IPS-20b (cell line): Measurements from ENCODE around the gene ACTN4.
A peak's percentile ranks its signal among the peaks of the same experiment; 100 is the strongest.
"Not testable (repeated sequence)": the region's sequence is repeated elsewhere in the genome, so short reads cannot be mapped to it uniquely, and the experiment has no call there.

Experiments used
- H3K27ac ChIP-seq: one replicate; pipeline ENCODE4 v1.5.1; 2013; ENCODE audit warnings: low read length
- H3K27me3 ChIP-seq: 2 replicates; pipeline ENCODE4 v1.6.1; 2013; ENCODE audit warnings: mild to moderate bottlenecking, low read length, inconsistent platforms; ENCODE audit not compliant: insufficient read depth
- H3K36me3 ChIP-seq: 2 replicates; pipeline ENCODE4 v1.6.1; 2013; ENCODE audit warnings: low read depth, mild to moderate bottlenecking, inconsistent platforms, low read length, moderate library complexity; ENCODE audit not compliant: insufficient read depth
- H3K4me1 ChIP-seq: 2 replicates; pipeline ENCODE4 v1.6.1; 2013; ENCODE audit warnings: mild to moderate bottlenecking, control low read depth, inconsistent platforms, low read length, moderate library complexity; ENCODE audit not compliant: insufficient read depth
- H3K4me3 ChIP-seq: 2 replicates; pipeline ENCODE4 v1.5.1; 2013; ENCODE audit warnings: mild to moderate bottlenecking, low read length, inconsistent platforms
- H3K9ac ChIP-seq: 2 replicates; pipeline ENCODE4 v1.6.1; 2013; ENCODE audit warnings: low read depth, mild to moderate bottlenecking, inconsistent platforms, low read length, moderate library complexity
- H3K9me3 ChIP-seq: 2 replicates; pipeline ENCODE4 v1.6.1; 2013; ENCODE audit warnings: mild to moderate bottlenecking, low read depth, low read length, inconsistent platforms; ENCODE audit not compliant: insufficient read depth

The ACTN4 gene

GRCh38 chr19:38763795-38764220, 116.4 kb downstream of the ACTN4 start:
- no peaks in the 10 kb centered on the region for H3K9me3 ChIP-seq
- no peak overlapping the region for H3K9ac ChIP-seq
- no peaks in the 10 kb centered on the region for H3K36me3 ChIP-seq
- H3K27ac ChIP-seq, result no peak overlapping the region
- H3K27me3 ChIP-seq, result no peaks in the 10 kb centered on the region
- H3K4me1 ChIP-seq, result no peaks in the 10 kb centered on the region
- H3K4me3 ChIP-seq, result no peak overlapping the region

- Histone ChIP-seq H3K9ac (no peak overlapping the region), H3K9me3 (no peaks in the 10 kb centered on the region), H3K4me1 (no peaks in the 10 kb centered on the region), H3K27ac (no peak overlapping the region), H3K4me3 (no peak overlapping the region), H3K27me3 (peaks cover 5% of the 10 kb centered on the region; the same call in 1 of the 2 replicates), H3K36me3 (no peaks in the 10 kb centered on the region)
These were observed 117.8 kb downstream of the ACTN4 start for GRCh38 chr19:38765214-38765613.

DNA sequence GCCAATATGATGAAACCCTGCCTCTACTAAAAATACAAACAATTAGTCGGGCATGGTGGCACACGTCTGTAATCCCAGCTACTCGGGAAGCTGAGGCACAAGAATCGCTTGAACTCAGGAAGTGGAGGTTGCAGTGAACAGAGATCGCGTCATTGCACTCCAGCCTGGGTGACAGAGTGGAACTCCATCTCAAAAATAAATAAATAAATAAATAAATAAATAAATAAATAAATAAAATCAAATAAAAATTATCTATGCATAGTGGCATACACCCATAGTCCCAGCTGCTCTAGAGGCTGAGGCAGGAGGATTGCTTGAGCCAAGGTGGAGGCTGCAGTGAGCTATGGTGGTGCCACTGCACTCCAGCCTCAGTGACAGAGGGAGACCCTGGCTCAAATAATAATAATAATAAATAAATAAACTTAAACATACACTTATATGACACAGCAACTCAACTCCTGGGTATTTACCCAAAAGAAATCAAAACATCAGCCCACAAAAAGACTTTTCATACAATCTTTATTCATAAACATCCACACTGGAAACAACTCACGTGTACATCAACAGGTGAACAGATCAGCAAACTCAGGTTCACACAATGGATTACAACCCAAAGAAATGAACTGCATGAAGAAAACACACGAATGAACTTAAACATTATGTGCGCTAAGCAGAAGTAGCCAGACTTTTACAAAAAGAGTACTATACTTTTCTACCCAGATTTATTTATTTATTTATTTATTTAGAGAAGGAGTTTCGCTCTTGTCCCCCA, 119.0 kb downstream of the ACTN4 start:
- Histone ChIP-seq H3K4me3 (no peak overlapping the region), H3K9me3 (no peaks in the 10 kb centered on the region), H3K27ac (no peak overlapping the region), H3K27me3 (peaks cover 5% of the 10 kb centered on the region; the same call in 1 of the 2 replicates), H3K4me1 (no peaks in the 10 kb centered on the region), H3K9ac (no peak overlapping the region), H3K36me3 (no peaks in the 10 kb centered on the region)

- peak overlapping the region; percentile 30; the same call in 1 of the 2 replicates for H3K4me3 ChIP-seq
- H3K27ac ChIP-seq, result no peak overlapping the region
These were observed 122.3 kb downstream of the ACTN4 start for GRCh38 chr19:38769635-38770211.

GRCh38 chr19:38770228-38770948, 122.9 kb downstream of the ACTN4 start:
- H3K36me3 ChIP-seq, H3K4me1 ChIP-seq, H3K9me3 ChIP-seq, H3K27me3 ChIP-seq, H3K27ac ChIP-seq, H3K9ac ChIP-seq: not testable (repeated sequence)
- H3K4me3 ChIP-seq, result peak overlapping the region; percentile 30; the same call in 1 of the 2 replicates

More at GRCh38 chr19:38769635-38770211, 122.3 kb downstream of the ACTN4 start:
- Histone ChIP-seq H3K27me3 (peaks cover 5% of the 10 kb centered on the region; the same call in 1 of the 2 replicates), H3K36me3 (no peaks in the 10 kb centered on the region), H3K9me3 (no peaks in the 10 kb centered on the region), H3K4me1 (no peaks in the 10 kb centered on the region), H3K9ac (0 out of 2 replicates have a peak overlapping the region, but pooled peaks have one; percentile 10)

DNA sequence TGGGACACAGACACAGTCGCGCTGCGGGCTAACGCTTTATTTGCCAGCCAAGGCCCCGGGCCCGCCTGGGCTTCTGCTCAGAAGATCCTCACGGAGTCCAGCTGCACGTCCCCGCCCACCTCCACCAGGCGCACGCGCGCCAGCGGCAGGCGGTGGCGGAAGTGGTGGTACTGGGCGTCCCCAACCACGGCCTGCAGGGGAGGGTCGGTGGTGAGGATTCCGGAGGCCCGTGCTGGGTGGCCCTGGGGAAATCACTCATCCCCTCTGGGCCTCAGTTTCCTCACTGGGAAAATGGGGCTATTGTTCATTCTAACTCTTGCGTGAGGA, 123.5 kb downstream of the ACTN4 start:
- H3K4me3 ChIP-seq, H3K27me3 ChIP-seq, H3K9ac ChIP-seq, H3K9me3 ChIP-seq, H3K4me1 ChIP-seq, H3K27ac ChIP-seq, H3K36me3 ChIP-seq: not testable (repeated sequence)

DNA sequence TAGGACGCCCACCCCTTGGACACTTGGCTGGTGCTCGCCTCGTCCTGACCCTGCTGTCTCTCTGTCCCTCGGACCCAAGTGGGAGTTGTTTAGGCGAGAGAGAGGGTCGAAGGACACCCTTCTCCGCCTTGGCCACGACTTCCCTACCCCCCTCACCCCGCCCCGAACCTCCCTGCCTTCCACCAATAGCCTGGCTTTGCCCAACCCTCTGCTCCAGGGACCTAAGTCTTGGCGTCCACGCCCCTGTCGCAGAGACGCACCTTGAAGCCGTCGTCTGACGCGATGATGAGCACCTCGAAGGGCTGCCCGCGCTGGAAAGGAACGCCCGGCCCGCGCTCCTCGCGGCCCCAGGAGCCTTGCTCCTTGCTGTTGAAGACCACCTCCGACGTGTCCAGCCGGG, 124.1 kb downstream of the ACTN4 start:
- not testable (repeated sequence) for H3K27ac ChIP-seq, H3K36me3 ChIP-seq, H3K9ac ChIP-seq, H3K4me3 ChIP-seq, H3K4me1 ChIP-seq, H3K9me3 ChIP-seq, H3K27me3 ChIP-seq

- Histone ChIP-seq H3K4me1 (no peaks in the 10 kb centered on the region), H3K27me3 (peaks cover 5% of the 10 kb centered on the region; the same call in 1 of the 2 replicates), H3K4me3 (no peak within 1 kb of the TSS), H3K36me3 (no peaks in the 10 kb centered on the region), H3K9ac (no peak within 1 kb of the TSS), H3K9me3 (no peaks in the 10 kb centered on the region), H3K27ac (no peak within 1 kb of the TSS)
These were observed 126.2 kb downstream of the ACTN4 start, which contains the start of gene LGALS7 for GRCh38 chr19:38773469-38774177. Gene LGALS7, minus strand, starts transcription at chr19:38773517. Its CDS starts 25 bp downstream, at chr19:38773492.

GRCh38 chr19:38774181-38774950, 126.9 kb downstream of the ACTN4 start:
- Histone ChIP-seq H3K9ac (no peak overlapping the region), H3K36me3 (no peaks in the 10 kb centered on the region), H3K27ac (no peak overlapping the region), H3K27me3 (peaks cover 5% of the 10 kb centered on the region; the same call in 1 of the 2 replicates), H3K9me3 (no peaks in the 10 kb centered on the region), H3K4me1 (no peaks in the 10 kb centered on the region), H3K4me3 (no peak overlapping the region)

GRCh38 chr19:38778733-38779132, 131.3 kb downstream of the ACTN4 start:
- no peaks in the 10 kb centered on the region for H3K4me1 ChIP-seq
- no peak overlapping the region for H3K4me3 ChIP-seq
- H3K9ac ChIP-seq, result no peak overlapping the region
- H3K27ac ChIP-seq, result no peak overlapping the region
- H3K9me3 ChIP-seq, result no peaks in the 10 kb centered on the region
- no peaks in the 10 kb centered on the region for H3K27me3 ChIP-seq
- H3K36me3 ChIP-seq, result no peaks in the 10 kb centered on the region

DNA sequence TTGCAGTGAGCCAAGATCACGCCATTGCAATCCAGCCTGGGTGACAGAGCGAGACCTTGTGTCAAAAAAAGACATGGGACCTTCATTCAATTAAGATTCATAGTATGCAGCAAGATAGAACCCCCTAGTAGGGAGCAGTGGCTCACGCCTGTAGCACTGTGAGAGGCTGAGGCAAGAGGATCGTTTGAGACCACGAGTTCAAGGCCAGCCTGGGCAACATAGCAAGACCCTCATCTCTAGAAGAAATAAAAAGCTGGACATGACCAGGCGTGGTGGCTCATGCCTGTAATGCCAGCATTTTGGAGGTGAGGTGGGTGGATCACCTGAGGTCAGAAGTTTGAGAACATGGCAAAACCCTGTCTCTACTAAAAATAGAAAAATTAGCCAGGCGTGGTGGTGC, 133.0 kb downstream of the ACTN4 start:
- Histone ChIP-seq H3K9ac (no peak overlapping the region), H3K9me3 (no peaks in the 10 kb centered on the region), H3K27me3 (no peaks in the 10 kb centered on the region), H3K27ac (no peak overlapping the region), H3K4me1 (no peaks in the 10 kb centered on the region), H3K4me3 (no peak overlapping the region), H3K36me3 (no peaks in the 10 kb centered on the region)
